D341Med (cell line): Measurements from ENCODE around the gene NRDE2.
A peak's percentile ranks its signal among the peaks of the same experiment; 100 is the strongest.

Experiments
- DNase-seq: peaks from one replicate; pipeline ENCODE4 v3.0.0; 2012; ENCODE audit warnings: low spot score

NRDE2 gene

GRCh38 chr14:90331497-90332270, at the start of gene NRDE2:
NRDE2 (minus strand) TSS chr14:90331941; CDS start chr14:90331904, 37 bp downstream.
- DNase-seq = peak; percentile 92

- no peak for DNase-seq
Observed at GRCh38 chr14:90381011-90381786, 49.5 kb upstream of the NRDE2 start.

GRCh38 chr14:90379106-90379505, 47.4 kb upstream of the NRDE2 start:
- no peak for DNase-seq

- DNase-seq = no peak
Observed at GRCh38 chr14:90378249-90378648, 46.5 kb upstream of the NRDE2 start.

- DNase-seq = no peak
Observed at GRCh38 chr14:90375934-90376333, 44.2 kb upstream of the NRDE2 start.

- no peak for DNase-seq
Observed at GRCh38 chr14:90374813-90375212, 43.1 kb upstream of the NRDE2 start.

- DNase-seq = no peak
Observed at GRCh38 chr14:90373887-90374286, 42.1 kb upstream of the NRDE2 start.

- no peak for DNase-seq
Observed at GRCh38 chr14:90368946-90369721, 37.4 kb upstream of the NRDE2 start.

GRCh38 chr14:90362558-90362896, 30.8 kb upstream of the NRDE2 start:
- no peak for DNase-seq

GRCh38 chr14:90361865-90362557, 30.3 kb upstream of the NRDE2 start:
- no peak for DNase-seq

- no peak for DNase-seq
Observed at GRCh38 chr14:90358359-90358758, 26.6 kb upstream of the NRDE2 start.

- no peak for DNase-seq
Observed at GRCh38 chr14:90356925-90357324, 25.2 kb upstream of the NRDE2 start.

- no peak for DNase-seq
Observed at GRCh38 chr14:90355540-90356518, 24.1 kb upstream of the NRDE2 start.

- no peak for DNase-seq
Observed at GRCh38 chr14:90354551-90355298, 23.0 kb upstream of the NRDE2 start.

GRCh38 chr14:90349739-90350138, 18.0 kb upstream of the NRDE2 start:
- DNase-seq = no peak

GRCh38 chr14:90348270-90348669, 16.5 kb upstream of the NRDE2 start:
- no peak for DNase-seq

- DNase-seq = no peak
Observed at GRCh38 chr14:90345239-90345557, 13.5 kb upstream of the NRDE2 start.

- no peak for DNase-seq
Observed at GRCh38 chr14:90344331-90345238, 12.8 kb upstream of the NRDE2 start.

GRCh38 chr14:90342327-90342726, 10.6 kb upstream of the NRDE2 start:
- DNase-seq = no peak
